Stimulated activated CD4-positive, alpha-beta T cell treated with anti-CD3 and anti-CD28 coated beads, Interleukin-4, amount 100 ng/mL, for 1 hour (primary cell): ENCODE results near the gene TCEA2.

ENCODE experiments used
- DNase-seq: peaks from one replicate; pipeline ENCODE4 v3.0.0-alpha.2; 2020

TCEA2 gene

DNA sequence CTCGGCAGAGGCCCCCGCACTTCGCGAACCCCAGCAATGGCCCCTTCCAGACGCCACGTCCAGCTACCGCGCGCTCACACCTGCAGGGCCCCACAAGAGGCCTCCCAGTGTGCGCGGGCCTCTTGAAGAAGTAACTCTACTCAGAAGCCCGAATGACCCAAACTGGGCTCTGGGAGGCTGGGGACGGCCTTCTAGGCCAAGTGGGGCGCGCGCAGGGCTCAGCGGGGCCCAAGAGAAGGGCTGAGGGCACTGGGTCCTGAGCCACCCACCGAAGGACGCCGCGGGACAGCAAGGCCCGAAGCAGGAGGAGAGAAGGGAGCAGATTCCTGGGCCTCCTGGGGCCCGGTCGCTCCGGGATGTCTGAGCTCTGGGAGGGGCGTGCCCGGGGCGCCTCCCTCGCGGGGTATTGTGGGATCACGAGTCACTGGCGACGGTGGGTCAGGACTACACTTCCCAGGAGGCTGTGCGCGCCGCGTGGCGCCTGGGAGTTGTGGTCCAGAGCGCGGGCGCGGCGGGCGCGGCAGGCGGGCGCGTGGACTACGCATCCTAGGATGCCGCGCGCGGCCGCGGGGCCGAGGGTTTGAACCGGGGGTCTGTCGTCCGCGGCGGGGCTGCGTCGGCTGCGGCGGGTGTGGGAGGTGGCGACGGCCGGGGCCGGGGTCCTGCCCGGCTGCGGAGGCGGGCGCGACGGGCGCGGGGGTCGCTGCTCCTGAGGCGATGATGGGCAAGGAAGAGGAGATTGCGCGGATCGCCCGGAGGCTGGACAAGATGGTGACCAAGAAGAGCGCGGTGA is at the start of gene TCEA2:
TCEA2 (plus strand) TSS at position 603 of the 793 bp plus-strand sequence; CDS start at position 718, 115 bp downstream.
- DNase-seq, result peak; percentile 96

DNA sequence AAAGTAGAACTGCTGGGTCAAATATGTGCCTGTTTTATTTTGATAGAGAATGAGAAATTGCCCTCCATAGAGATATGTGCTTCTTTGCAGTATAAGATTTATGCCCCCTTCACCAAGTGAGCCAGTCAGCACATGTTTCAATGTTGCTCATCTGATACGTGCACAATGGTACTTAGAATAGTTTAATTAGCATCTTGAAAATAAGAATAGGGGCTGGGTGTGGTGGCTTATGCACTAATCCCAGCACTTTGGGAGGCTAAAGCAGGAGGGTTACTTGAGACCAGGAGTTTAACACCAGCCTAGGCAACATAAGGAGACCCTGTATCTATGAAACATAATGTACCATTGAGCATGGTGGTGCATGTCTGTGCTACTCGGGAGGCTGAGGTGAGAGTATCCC is 47.4 kb upstream of the TCEA2 start:
- DNase-seq, result no peak

GRCh38 chr20:64021124-64021975 is 41.6 kb upstream of the TCEA2 start:
- DNase-seq, result no peak

GRCh38 chr20:64022671-64023360 is 40.2 kb upstream of the TCEA2 start:
- DNase-seq, result no peak

GRCh38 chr20:64023361-64024140 is 39.4 kb upstream of the TCEA2 start:
- DNase-seq, result no peak

- no peak for DNase-seq
Measured at GRCh38 chr20:64024141-64024990, 38.6 kb upstream of the TCEA2 start.

DNA sequence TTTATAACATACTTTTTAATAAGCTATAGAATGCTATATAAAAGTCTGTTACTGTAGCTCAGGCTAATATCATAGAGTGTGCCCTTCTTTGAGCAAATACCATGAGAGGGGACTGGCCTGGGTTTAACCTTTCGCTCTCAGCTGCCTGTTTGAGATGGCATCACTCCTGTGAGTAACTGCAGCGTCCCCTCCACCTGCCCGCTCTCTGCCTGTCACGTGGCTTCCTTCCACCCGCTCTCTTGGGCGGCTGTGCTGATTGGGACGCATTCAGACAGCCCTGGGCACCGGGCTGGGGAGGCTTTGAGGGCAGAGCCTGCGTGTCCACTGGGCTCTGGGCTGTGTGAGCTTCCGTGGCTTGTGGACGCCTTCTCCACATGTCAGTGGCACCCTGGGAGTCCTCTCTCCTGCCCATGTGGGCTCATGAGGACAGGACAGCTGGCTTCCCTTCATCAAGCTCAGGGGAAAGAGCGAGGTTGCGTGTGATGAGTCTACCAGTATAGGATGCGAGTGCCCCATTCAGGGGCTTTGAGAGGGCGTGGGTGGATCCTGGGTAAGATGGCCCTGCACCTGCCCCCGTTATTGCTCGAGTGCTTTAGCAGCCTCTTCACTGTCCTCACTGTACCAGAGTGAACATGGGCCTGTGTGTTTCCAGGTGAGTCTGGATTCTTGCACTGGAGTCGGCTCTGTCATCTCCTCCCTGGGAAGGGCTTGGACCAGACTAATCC is 37.7 kb upstream of the TCEA2 start:
- DNase-seq, result no peak

DNA sequence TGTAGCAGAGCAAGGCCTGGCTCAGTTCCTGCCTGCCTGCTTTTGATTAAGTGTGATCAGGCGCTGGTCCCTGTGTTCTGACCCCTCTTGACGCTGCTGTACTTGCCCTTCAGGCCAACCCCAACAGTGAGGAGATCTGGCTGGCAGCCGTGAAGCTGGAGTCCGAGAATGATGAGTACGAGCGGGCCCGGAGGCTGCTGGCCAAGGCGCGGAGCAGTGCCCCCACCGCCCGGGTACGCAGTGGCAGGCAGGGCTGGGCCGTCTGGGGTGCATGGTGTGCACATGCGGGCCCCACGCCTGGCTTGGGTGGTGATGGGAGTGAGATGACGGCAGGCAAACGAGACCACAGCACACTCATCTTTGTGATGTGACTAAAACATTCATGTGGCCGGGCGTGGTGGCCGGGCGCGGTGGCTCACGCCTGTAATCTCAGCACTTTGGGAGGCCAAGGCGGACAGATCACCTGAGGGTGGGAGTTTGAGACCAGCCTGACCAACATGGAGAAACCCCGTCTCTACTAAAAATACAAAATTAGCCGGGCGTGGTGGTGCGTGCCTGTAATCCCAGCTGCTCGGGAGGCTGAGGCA is 37.1 kb upstream of the TCEA2 start:
- DNase-seq, result no peak

DNA sequence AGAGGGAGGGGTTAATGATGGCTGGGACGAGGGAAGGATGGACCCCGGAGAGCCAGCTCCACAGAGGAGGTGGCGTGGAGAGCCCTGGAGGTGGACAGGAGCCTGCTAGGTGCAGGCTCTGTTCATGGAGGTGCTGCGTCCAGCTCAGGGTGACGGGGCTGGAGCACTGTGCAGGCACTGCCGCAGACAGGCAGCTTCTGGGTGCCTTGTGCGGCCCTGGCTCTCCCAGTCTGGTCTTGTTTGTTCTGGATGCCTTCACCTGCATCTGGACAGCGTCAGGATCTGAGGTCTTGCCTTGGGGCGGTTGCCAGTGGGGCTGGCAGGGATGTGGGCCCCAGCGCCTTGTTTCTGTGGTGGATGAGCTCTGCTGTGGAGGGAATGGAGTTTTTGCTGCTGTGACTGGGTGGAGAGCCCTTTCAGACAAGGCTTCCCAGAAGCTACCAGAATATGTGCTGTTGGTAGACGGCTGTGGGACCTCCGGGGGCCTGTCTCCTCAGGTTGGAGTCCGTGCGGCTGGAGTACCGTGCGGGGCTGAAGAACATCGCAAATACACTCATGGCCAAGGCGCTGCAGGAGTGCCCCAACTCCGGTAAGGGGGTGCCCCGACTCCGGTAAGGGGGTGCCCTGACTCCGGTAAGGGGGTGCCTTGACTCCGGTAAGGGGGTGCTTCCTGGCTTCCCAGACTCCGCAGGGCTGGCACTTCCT is 34.9 kb upstream of the TCEA2 start:
- no peak for DNase-seq

- DNase-seq, result no peak
Measured at GRCh38 chr20:64029293-64030117, 33.5 kb upstream of the TCEA2 start.

DNA sequence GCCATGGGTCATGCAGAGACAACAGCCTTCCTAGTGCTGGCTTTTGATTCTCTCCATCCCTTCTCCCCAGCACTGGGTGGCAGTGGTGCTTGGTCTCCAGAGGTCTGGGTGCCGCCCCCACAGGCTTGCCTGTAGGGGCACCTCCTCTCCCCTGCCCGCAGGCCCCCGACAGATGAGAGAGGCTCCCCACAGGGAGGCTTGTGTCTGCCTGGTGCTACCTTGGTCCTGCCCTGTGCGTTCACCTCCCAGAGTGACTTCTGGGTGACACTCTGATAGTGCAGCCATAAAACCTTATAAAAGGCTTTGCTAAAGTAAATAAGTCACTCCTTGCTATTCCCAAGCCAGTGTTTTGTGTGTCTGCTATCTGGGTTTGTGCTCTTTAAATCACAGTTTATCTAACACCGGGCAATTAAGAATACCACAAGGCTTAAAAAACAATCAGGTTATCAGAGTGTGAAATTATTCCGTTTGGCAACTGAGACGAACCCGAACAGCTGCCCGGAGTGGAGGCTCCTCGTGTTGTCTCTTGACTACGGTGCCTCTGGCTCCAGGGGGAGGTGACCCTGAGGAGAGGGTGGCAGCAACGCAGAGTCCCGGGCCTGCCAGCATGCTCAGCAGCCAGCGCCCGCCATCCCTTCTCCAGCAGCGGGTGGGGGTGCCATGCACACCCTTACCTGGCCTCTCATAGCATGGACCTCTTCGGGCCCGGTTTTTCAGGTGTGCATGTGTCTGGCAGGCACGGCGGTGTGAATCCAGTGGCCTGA is 32.4 kb upstream of the TCEA2 start:
- DNase-seq, result no peak

DNA sequence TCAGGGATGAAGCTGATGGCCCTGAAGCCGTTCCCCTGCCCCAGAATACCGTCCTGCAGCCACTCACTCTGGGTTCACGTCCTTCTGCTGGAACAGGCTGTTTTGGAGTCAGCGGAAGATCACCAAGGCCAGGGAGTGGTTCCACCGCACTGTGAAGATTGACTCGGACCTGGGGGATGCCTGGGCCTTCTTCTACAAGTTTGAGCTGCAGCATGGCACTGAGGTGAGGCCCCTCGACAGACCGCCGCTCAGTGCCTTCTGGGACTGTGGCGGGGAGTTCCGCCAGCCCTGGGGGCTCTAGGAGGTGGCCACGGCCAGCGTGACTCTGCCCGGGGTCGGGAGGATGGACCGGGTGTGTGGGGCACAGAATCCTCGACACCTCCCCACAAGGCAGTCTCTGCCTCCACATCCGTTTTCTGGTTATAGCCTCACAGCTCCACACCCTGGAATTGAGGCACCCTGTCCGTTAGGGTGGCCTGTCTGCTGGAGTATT is 31.1 kb upstream of the TCEA2 start:
- DNase-seq, result no peak

GRCh38 chr20:64032706-64033624 is 30.0 kb upstream of the TCEA2 start:
- no peak for DNase-seq

GRCh38 chr20:64033981-64034493 is 29.0 kb upstream of the TCEA2 start:
- no peak for DNase-seq

- DNase-seq, result no peak
Measured at GRCh38 chr20:64035066-64035932, 27.7 kb upstream of the TCEA2 start.

- DNase-seq, result no peak
Measured at GRCh38 chr20:64035933-64036345, 27.1 kb upstream of the TCEA2 start, which contains the start of gene C20orf204. Gene C20orf204, plus strand, starts transcription at chr20:64036182. Its CDS starts 142 bp downstream, at chr20:64036324.
